Stimulated activated CD8-positive, alpha-beta memory T cell treated with anti-CD3 and anti-CD28 coated beads, Interleukin-7, amount 100 ng/mL, for 48 hours (primary cell): Measurements from ENCODE around the gene RAB4B.
"Not testable (repeated sequence)": the region's sequence is repeated elsewhere in the genome, so short reads cannot be mapped to it uniquely, and the experiment has no call there.

ENCODE experiments used
- DNase-seq, 2 donors: peaks; one replicate each; pipeline ENCODE4 v3.0.0-alpha.2; 2020; ENCODE audit warnings: low read depth in 1 of 2; ENCODE audit errors: extremely low read depth in 1 of 2

RAB4B gene

GRCh38 chr19:40802300-40803169, 24.5 kb downstream of the RAB4B start:
- no peak for DNase-seq

DNA sequence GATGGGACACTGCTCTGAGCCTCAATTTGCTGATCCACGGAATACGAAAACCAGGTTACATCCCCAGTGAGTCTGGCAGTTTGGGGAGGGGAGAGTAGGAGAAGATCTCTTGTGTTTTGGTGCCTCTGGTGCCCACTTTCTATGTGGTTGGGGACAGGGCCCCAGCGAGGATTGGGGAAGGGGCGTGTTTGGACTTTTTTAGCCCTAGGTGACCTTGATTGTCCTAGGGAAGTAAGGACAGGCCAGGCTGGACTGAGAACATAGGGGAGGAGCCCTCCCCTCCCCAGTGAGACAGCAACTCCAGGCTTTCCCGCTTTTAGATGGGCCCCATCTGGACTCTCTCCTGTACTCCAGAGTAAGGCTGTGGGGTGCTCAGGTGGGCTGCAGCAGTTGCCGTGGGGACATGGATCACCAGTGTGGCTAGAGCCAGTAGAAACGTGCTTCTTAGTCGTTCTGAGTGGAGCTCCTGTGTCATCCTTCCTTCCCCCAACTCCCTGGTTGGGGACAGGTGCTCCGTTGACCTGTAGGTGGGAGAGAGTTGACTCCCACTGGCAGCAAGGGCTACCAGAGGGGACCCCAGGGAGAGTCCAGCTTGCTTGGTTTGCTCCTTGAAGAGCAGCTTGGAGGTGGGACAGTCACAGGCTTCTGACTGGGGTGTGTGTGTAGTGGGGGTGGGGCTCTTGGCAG, 25.3 kb downstream of the RAB4B start:
- no peak for DNase-seq

DNA sequence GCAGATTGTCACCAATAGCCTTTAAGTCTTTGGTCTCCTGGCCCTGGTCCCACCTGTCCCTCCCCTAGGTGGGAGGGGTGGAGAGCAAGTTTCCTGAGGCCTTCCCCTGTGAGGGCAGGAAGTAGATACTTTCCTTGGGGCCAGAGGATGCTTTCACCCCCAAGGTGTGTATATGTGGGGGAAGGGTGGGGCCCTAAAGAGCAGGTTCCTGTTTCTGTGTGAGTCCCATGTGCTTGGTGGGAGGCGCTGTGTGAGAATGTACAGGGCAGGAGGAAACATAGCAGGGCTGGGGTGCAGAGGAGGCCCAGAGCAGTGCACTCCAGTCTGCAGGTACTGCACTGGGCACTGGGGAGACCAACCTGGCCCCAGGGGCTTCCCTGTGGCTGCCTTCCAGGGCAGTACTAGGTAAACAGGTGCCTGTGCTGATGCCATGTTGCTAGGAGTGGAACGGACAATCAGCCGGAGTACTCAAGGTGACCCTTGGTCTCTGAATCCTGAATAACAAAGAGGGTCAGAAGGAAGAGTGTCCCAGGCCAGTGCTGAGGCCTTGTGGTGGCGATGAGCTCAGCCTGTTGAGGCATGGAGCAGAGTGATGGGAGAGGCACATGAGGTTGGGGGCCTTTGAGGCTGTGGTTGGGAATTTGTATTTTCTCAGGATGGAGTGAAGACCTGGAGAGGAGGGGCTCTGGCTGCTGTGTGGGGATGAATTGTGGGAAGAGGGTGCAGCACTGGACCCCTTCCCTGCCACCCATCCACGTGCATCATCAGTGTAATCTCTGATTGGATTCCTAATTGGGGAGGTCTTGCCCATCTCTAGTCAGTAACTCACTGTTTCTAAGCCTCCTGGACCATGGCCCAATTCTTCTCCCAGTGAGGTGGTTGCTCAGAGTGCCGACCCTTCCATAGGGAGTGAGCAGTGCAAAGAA, 26.1 kb downstream of the RAB4B start:
- DNase-seq = peak in 1 of 2 donors; percentile 37

GRCh38 chr19:40804783-40805242, 26.8 kb downstream of the RAB4B start:
- no peak for DNase-seq

DNA sequence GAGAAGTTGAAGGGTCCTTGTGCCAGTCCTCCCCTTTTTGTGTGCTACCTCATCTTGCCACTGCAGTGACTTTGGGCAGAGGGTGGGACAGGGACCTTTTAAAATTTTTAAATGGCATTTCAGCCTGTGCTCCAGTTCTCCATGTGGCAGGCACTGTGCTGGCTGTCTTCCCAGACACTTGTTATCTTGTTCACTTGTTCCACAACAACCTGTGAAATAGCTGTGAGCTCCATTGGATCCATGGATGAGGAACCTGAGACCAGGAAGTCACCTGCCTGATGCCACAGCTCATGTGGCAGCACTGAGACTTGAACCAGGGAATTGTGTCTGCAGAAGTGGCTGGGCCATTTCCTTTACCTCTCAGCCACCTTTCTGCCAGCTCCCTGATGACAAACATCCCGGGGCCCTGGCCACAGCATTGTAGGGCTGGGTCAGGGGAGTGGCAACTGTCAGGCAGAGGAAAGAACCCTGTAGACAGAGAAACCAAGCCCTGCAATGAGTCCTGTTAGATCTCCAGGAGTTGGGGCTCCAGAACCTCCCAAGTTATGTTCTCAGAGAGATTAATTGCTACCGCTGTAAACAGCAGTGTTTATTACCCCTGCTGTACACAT, 27.3 kb downstream of the RAB4B start:
- no peak for DNase-seq

DNA sequence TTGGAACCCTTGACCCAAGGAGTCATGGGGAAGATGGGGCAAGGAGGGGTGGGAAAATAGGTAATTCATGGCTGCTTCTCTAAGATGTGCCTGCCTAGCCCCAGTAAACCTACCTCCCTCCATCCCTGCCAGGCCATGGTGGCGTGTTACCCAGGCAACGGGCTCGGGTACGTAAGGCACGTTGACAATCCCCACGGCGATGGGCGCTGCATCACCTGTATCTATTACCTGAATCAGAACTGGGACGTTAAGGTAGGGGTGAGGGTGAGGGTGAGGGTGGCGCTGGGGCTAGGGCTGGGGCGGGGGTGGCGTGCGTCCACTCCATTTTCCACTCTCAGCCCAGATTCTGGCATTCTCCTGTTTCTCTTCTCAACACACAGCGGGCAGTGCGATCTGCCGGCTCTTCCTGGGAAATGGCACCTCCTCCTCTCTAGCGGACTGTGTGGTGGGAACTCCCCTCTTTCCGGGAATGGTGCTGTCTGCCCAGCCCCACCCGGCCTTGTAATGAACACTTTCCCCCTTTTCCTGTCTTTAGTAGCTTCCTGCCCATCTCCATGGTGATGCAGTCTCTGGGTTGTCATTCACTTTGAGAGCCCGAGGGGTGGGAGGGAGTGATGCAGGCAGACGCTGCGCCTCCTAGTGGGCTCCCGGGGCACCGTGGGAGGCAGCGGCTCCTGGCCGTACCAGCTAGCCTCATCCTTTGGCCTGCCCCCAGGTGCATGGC, 28.5 kb downstream of the RAB4B start:
- DNase-seq = peak; percentile 63 to 75

GRCh38 chr19:40807147-40808020, 29.3 kb downstream of the RAB4B start:
- DNase-seq = no peak

GRCh38 chr19:40808021-40808325, 29.9 kb downstream of the RAB4B start:
- no peak for DNase-seq

GRCh38 chr19:40808497-40808896, 30.4 kb downstream of the RAB4B start:
- no peak for DNase-seq

- DNase-seq = no peak
Observed at GRCh38 chr19:40809358-40810086, 31.5 kb downstream of the RAB4B start.

DNA sequence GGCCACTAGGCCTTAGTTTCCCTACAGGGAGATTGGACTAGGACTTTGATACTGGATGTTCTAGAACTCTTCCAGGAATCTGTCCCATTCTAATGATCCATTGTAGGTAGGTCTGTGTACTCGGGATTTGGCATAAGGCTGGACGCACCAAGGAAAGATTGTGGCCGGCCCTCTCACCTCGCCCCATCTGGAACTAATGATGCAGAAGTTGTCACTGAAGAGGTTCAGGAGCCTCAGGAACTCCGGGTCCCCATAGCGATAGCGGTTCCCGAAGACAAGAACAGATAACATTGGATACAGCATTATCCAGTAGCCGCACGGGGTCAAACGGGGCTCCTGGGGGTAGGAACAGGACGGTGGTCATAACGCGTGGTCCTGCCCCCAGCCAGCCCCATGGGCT, 32.1 kb downstream of the RAB4B start:
- DNase-seq = no peak

DNA sequence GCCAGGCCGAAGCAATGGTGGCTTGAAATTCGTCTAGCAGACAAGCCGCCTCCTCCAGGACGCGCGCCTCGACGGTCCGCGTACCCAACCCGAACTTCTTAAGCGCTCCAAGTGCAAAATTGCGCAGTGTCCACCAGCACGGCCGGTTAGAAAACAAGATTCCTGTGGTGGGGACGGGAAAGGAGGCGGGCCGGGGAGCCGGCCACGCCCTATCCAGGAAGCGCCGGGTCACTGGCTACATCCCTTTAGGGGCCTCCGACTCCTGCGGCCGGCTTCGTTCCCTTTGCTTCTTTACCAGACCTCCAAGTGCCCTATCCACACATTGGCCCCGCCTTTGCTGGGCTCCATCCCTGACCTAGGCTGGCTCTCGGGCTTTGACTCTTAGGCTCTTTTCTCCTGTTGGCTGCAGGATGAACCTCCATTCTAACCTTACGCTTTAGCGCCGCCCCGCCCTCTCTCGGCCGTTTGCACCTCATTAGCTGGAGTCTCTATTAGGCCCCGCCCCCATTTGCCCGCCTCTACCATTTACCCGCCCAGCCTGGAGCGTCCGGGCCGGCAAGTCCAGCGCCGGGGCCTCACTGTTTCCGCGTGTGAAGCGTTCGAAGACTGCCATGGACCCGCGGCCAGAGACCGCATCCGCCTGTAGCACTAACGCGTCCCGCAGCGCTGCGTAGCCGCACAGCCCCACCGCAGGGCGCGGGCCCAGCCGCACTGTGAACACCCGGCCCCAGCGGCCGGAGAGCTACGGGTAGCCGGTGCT, 32.8 kb downstream of the RAB4B start:
- DNase-seq = not testable (repeated sequence)

- DNase-seq = no peak
Observed at GRCh38 chr19:40811478-40812341, 33.7 kb downstream of the RAB4B start.

DNA sequence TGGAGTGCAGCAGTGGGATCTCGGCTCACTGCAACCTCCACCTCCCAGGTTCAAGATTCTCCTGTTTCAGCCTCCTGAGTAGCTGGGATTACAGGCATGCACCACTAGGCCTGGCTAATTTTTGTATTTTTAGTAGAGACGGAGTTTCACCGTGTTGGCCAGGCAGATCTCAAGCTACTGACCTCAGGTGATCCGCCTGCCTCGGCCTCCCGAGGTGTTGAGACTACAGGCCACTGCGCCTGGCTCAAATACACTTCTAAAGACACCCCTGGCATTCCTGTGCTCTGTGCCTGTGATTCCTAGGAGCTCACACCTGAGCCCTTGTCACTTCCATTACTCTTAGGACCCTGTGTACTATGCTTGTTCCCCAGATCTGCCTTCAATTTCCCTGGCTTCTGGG, 34.5 kb downstream of the RAB4B start:
- not testable (repeated sequence) for DNase-seq

GRCh38 chr19:40813182-40813581, 35.1 kb downstream of the RAB4B start:
- DNase-seq = no peak

- DNase-seq = no peak
Observed at GRCh38 chr19:40815223-40815622, 37.2 kb downstream of the RAB4B start.
